ENCODE data around the gene SLC19A2. TPM values are rescaled to one million over a fixed set of nuclear protein-coding genes. Genes with fewer than 3 reads are reported as not detected.

Gene SLC19A2
- total and polyA plus RNA-seq, 2 donors = 23.6 to 24.2 TPM

- 80% methylated on average over 1 of the region's 1 CpG for WGBS
- H3K4me3 ChIP-seq (ENCODE audit: low read depth, low read length) = no peak overlapping the region
- no peaks in the 10 kb centered on the region for H3K36me3 ChIP-seq (ENCODE audit: insufficient read depth)
- no peak for DNase-seq (ENCODE audit: extremely low spot score)
- H3K4me1 ChIP-seq (ENCODE audit: insufficient read depth) = no peaks in the 10 kb centered on the region
- H3K27ac ChIP-seq (ENCODE audit: low read depth) = no peak overlapping the region
These were observed 34.4 kb downstream of the SLC19A2 start for GRCh38 chr1:169451218-169451824.

DNA sequence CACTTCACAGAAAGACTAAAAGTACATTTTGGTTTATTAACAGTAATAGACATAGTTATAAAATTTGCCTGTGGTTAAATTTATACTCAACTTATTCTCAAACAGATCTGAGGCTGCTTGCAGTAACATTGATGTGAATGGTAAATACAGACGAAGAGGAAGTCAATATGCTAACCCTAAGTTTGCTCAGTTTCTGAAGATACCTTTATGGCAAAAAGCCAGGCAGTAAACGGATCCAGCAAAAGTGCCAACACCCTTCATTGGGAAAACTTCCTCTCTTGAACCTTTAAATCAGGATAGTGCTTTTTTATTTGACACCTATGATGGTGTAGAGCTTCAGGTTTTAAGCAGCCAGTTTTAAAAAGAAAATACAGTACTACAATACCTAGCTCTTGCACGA is 41.8 kb downstream of the SLC19A2 start:
- WGBS = 47% methylated on average over 3 of the region's 3 CpGs
- no peak overlapping the region for H3K4me3 ChIP-seq (ENCODE audit: low read depth, low read length)
- no peaks in the 10 kb centered on the region for H3K36me3 ChIP-seq (ENCODE audit: insufficient read depth)
- no peak for DNase-seq (ENCODE audit: extremely low spot score)
- no peak overlapping the region for H3K27ac ChIP-seq (ENCODE audit: low read depth)
- H3K4me1 ChIP-seq (ENCODE audit: insufficient read depth) = no peaks in the 10 kb centered on the region

DNA sequence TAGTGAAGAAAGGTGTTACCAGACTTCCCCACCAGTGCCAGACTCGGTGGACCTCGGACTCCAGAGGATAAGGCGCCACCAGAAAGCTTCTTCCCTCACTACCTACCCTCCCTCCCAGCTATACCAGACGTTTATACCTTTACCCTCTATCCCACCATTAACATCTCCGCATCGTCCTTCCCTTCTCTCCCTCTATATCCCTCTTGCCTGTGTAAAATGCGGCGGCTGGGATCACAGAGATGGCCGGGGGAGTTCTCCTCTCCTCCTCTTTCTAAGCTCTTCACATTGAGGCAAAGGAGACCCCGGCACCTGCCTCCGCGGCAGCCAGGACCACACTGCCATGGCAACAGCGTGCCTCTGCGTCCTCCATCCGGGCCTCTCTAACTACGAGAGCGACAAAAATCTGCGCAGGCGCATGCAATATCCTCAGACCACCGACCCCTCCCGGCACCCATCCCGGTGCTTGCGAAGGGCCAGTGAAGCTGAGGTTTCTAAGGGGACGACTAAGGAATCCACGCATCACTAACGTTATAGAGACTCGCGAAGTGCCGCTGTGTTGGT is 58.6 kb downstream of the SLC19A2 start, which contains the start of gene CCDC181:
Gene CCDC181 (minus strand): TSS at position 394 of the 561 bp plus-strand sequence. CDS start 2,547 bp downstream, outside the sequence.
- H3K27ac ChIP-seq (ENCODE audit: low read depth) = no peak within 1 kb of the TSS

GRCh38 chr1:169426174-169426705 is 59.5 kb downstream of the SLC19A2 start:
- H3K4me3 ChIP-seq (ENCODE audit: low read depth, low read length) = no peak overlapping the region
- H3K27ac ChIP-seq (ENCODE audit: low read depth) = no peak overlapping the region
- H3K36me3 ChIP-seq (ENCODE audit: insufficient read depth) = no peaks in the 10 kb centered on the region
- DNase-seq (ENCODE audit: extremely low spot score) = no peak
- 33% methylated on average over 6 of the region's 6 CpGs for WGBS
- no peaks in the 10 kb centered on the region for H3K4me1 ChIP-seq (ENCODE audit: insufficient read depth)

More for the DNA sequence above, 58.6 kb downstream of the SLC19A2 start, which contains the start of gene CCDC181:
- no peaks in the 10 kb centered on the region for H3K36me3 ChIP-seq (ENCODE audit: insufficient read depth)
- H3K4me3 ChIP-seq (ENCODE audit: low read depth, low read length) = peak within 1 kb of the TSS; percentile 47
- no peaks in the 10 kb centered on the region for H3K4me1 ChIP-seq (ENCODE audit: insufficient read depth)
- WGBS = under 1% methylated on average over 29 of the region's 29 CpGs
- peak; percentile 62 for DNase-seq (ENCODE audit: extremely low spot score)

DNA sequence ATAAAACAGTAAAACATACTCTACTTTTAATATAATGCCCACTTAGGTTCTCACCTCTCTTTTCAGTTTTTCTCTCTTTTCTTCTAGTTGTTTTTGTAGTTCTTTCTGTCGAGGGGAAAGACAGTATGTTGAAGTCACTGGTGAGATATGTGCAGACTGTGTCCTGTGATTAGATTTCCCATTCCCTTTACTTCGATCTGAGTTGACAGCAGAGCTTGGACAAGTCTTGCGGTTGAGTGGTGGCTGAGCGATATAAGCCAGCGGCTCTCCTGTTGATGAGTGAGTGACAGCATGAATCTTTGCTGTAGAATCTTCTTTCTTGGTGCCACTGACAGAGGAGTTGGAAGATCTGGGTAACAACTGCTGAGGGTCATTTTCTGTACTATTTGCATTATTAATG is 64.4 kb downstream of the SLC19A2 start:
- 90% methylated on average over 5 of the region's 5 CpGs for WGBS
- no peaks in the 10 kb centered on the region for H3K36me3 ChIP-seq (ENCODE audit: insufficient read depth)
- no peak for DNase-seq (ENCODE audit: extremely low spot score)
- no peaks in the 10 kb centered on the region for H3K4me1 ChIP-seq (ENCODE audit: insufficient read depth)
- H3K4me3 ChIP-seq (ENCODE audit: low read depth, low read length) = no peak overlapping the region
- no peak overlapping the region for H3K27ac ChIP-seq (ENCODE audit: low read depth)

GRCh38 chr1:169414952-169415351 is 70.8 kb downstream of the SLC19A2 start:
- Histone ChIP-seq H3K4me1 (ENCODE audit: insufficient read depth) (no peaks in the 10 kb centered on the region), H3K27ac (ENCODE audit: low read depth) (no peak overlapping the region), H3K36me3 (ENCODE audit: insufficient read depth) (no peaks in the 10 kb centered on the region), H3K4me3 (ENCODE audit: low read depth, low read length) (no peak overlapping the region)
- 90% methylated on average over 2 of the region's 2 CpGs for WGBS
- DNase-seq (ENCODE audit: extremely low spot score) = no peak

Small RNA genes within 50 kb of the gene (small RNA-seq; reads per million reads assigned to genes)
- gene AL021068.2 = not detected

Other genes with a start within 250 kb of the SLC19A2 start
- 22.8 TPM for gene NME7, start 118.1 kb downstream of the SLC19A2 start, total RNA-seq
- 24.4 TPM for gene NME7, start 118.1 kb downstream of the SLC19A2 start, polyA plus RNA-seq
- 55.5 TPM for gene BLZF1, start 117.7 kb downstream of the SLC19A2 start, total RNA-seq
- gene BLZF1, start 117.7 kb downstream of the SLC19A2 start, polyA plus RNA-seq = 16.7 TPM
- gene CCDC181, start 58.5 kb downstream of the SLC19A2 start, total RNA-seq = 2.0 TPM
- 0.24 TPM for gene CCDC181, start 58.5 kb downstream of the SLC19A2 start, polyA plus RNA-seq
- 4.5 TPM for gene F5, start 100.5 kb upstream of the SLC19A2 start, total RNA-seq
- gene F5, start 100.5 kb upstream of the SLC19A2 start, polyA plus RNA-seq = 1.1 TPM
- 13.1 TPM for gene SELP, start 144.2 kb upstream of the SLC19A2 start, total RNA-seq
- 7.5 TPM for gene SELP, start 144.2 kb upstream of the SLC19A2 start, polyA plus RNA-seq
- gene SELL, start 225.7 kb upstream of the SLC19A2 start, total RNA-seq = 5.1 TPM
- gene SELL, start 225.7 kb upstream of the SLC19A2 start, polyA plus RNA-seq = 2.2 TPM
- 6.6 TPM for gene SELE, start 248.1 kb upstream of the SLC19A2 start, total RNA-seq
- 5.8 TPM for gene SELE, start 248.1 kb upstream of the SLC19A2 start, polyA plus RNA-seq

Measured in urinary bladder (tissue), 4 donors.